Chondrocyte (in vitro differentiated cells): Measurements from ENCODE around the gene TMEM175. TPM values are rescaled to one million over a fixed set of nuclear protein-coding genes. Genes with fewer than 3 reads are reported as not detected.

ENCODE experiments used
- DNase-seq: peaks from one replicate; pipeline ENCODE4 v3.0.0; 2021; ENCODE audit warnings: mixed read lengths, low spot score
- H3K27ac Mint-ChIP-seq: one replicate; pipeline ENCODE4 v1.8.0; 2021; ENCODE audit warnings: mild to moderate bottlenecking, moderate library complexity, mixed read lengths; ENCODE audit not compliant: unreplicated experiment
- H3K27me3 Mint-ChIP-seq: 2 replicates; pipeline ENCODE4 v1.8.0; 2021; ENCODE audit warnings: low read depth, mixed read lengths
- H3K36me3 Mint-ChIP-seq: 2 replicates; pipeline ENCODE4 v1.8.0; 2021; ENCODE audit warnings: low read depth, mixed read lengths
- H3K4me1 Mint-ChIP-seq: 2 replicates; pipeline ENCODE4 v1.8.0; 2021; ENCODE audit warnings: low read depth, mild to moderate bottlenecking, mixed read lengths
- H3K4me3 Mint-ChIP-seq: one replicate; pipeline ENCODE4 v1.8.0; 2021; ENCODE audit warnings: mild to moderate bottlenecking, moderate library complexity, mixed read lengths; ENCODE audit not compliant: unreplicated experiment
- H3K9me3 Mint-ChIP-seq: 2 replicates; pipeline ENCODE4 v1.8.0; 2021; ENCODE audit warnings: low read depth, mixed read lengths
- CTCF ChIP-seq: fragments of 200-600 bp; sonication (generic); IDR thresholded peaks from 2 replicates; pipeline ENCODE4 v1.5.0; 2021; ENCODE audit warnings: antibody characterized with exemption, mild to moderate bottlenecking, moderate library complexity
- total RNA-seq: library from RNA; stranded (reverse); gene quantifications from 3 replicates; pipeline ENCODE4 v1.2.1, GENCODE V29; 2021

Gene TMEM175
- total RNA-seq, 1 donor from 2014 or later: 26.1 TPM

- no peak overlapping the region for H3K27ac Mint-ChIP-seq
- H3K4me1 Mint-ChIP-seq: peaks cover 4% of the 10 kb centered on the region
- no peaks in the 10 kb centered on the region for H3K9me3 Mint-ChIP-seq
- H3K4me3 Mint-ChIP-seq: no peak overlapping the region
- TF ChIP-seq CTCF: no peak
- H3K36me3 Mint-ChIP-seq: peaks cover 2% of the 10 kb centered on the region
- H3K27me3 Mint-ChIP-seq: peaks cover 8% of the 10 kb centered on the region
- no peak for DNase-seq
These were observed 69.4 kb downstream of the TMEM175 start for GRCh38 chr4:1001561-1002130.

- no peaks in the 10 kb centered on the region for H3K4me1 Mint-ChIP-seq
- DNase-seq: no peak
- H3K27me3 Mint-ChIP-seq: peaks cover 11% of the 10 kb centered on the region
- no peak overlapping the region for H3K27ac Mint-ChIP-seq
- no peak overlapping the region for H3K4me3 Mint-ChIP-seq
- H3K9me3 Mint-ChIP-seq: peaks cover 3% of the 10 kb centered on the region
- TF ChIP-seq CTCF: no peak
- H3K36me3 Mint-ChIP-seq: peaks cover 4% of the 10 kb centered on the region
These were observed 69.9 kb downstream of the TMEM175 start for GRCh38 chr4:1002131-1002630.

- TF ChIP-seq CTCF: no peak
- peaks cover 13% of the 10 kb centered on the region for H3K27me3 Mint-ChIP-seq
- no peak overlapping the region for H3K27ac Mint-ChIP-seq
- no peaks in the 10 kb centered on the region for H3K4me1 Mint-ChIP-seq
- peaks cover 5% of the 10 kb centered on the region for H3K36me3 Mint-ChIP-seq
- peaks cover 3% of the 10 kb centered on the region for H3K9me3 Mint-ChIP-seq
- H3K4me3 Mint-ChIP-seq: no peak overlapping the region
- DNase-seq: no peak
These were observed 70.5 kb downstream of the TMEM175 start for GRCh38 chr4:1002631-1003251.

- no peak for DNase-seq
- TF ChIP-seq CTCF: no peak
- no peak overlapping the region for H3K4me3 Mint-ChIP-seq
- peaks cover 5% of the 10 kb centered on the region for H3K36me3 Mint-ChIP-seq
- H3K9me3 Mint-ChIP-seq: peaks cover 3% of the 10 kb centered on the region
- peaks cover 15% of the 10 kb centered on the region for H3K27me3 Mint-ChIP-seq
- no peaks in the 10 kb centered on the region for H3K4me1 Mint-ChIP-seq
- no peak overlapping the region for H3K27ac Mint-ChIP-seq
These were observed 71.2 kb downstream of the TMEM175 start for GRCh38 chr4:1003271-1004070.

GRCh38 chr4:1004071-1004418 lies 71.8 kb downstream of the TMEM175 start:
- no peak overlapping the region for H3K27ac Mint-ChIP-seq
- DNase-seq: no peak
- H3K4me3 Mint-ChIP-seq: no peak overlapping the region
- H3K9me3 Mint-ChIP-seq: peaks cover 3% of the 10 kb centered on the region
- TF ChIP-seq CTCF: no peak
- peaks cover 3% of the 10 kb centered on the region for H3K4me1 Mint-ChIP-seq
- H3K27me3 Mint-ChIP-seq: peaks cover 15% of the 10 kb centered on the region
- H3K36me3 Mint-ChIP-seq: peaks cover 5% of the 10 kb centered on the region
